Measurements from ENCODE around the gene ACMSD. TPM values are rescaled to one million over a fixed set of nuclear protein-coding genes. Genes with fewer than 3 reads are reported as not detected.
"Not testable (repeated sequence)": the region's sequence is repeated elsewhere in the genome, so short reads cannot be mapped to it uniquely, and the experiment has no call there.

ACMSD gene
- polyA plus RNA-seq, 3 donors = 0.18 TPM; not detected in 2

GRCh38 chr2:134892282-134893035 lies 54.0 kb downstream of the ACMSD start:
- 52 to 97% (median 90%) methylated on average over 1 of the region's 1 CpG for WGBS, 3 donors
- H3K27ac ChIP-seq (ENCODE audit: low read depth, low read length) = no peak overlapping the region

- H3K27ac ChIP-seq (ENCODE audit: low read depth, low read length) = no peak overlapping the region
These were observed 59.5 kb downstream of the ACMSD start for GRCh38 chr2:134897932-134898331.

- no peak overlapping the region for H3K27ac ChIP-seq (ENCODE audit: low read depth, low read length)
These were observed 60.8 kb downstream of the ACMSD start for GRCh38 chr2:134899204-134899603.

GRCh38 chr2:134900151-134900550 lies 61.7 kb downstream of the ACMSD start:
- 94 to 97% (median 96%) methylated on average over 1 of the region's 1 CpG for WGBS, 3 donors

GRCh38 chr2:134903701-134904100 lies 65.3 kb downstream of the ACMSD start:
- WGBS, 3 donors = 93 to 96% (median 94%) methylated on average over 13 of the region's 13 CpGs
- H3K27ac ChIP-seq (ENCODE audit: low read depth, low read length) = not testable (repeated sequence)

More at GRCh38 chr2:134900151-134900550, 61.7 kb downstream of the ACMSD start:
- no peak overlapping the region for H3K27ac ChIP-seq (ENCODE audit: low read depth, low read length)

GRCh38 chr2:134905168-134905567 lies 66.8 kb downstream of the ACMSD start:
- H3K27ac ChIP-seq (ENCODE audit: low read depth, low read length) = no peak overlapping the region
- 93 to 96% (median 95%) methylated on average over 2 of the region's 2 CpGs for WGBS, 3 donors

GRCh38 chr2:134906726-134907125 lies 68.3 kb downstream of the ACMSD start:
- WGBS, 3 donors = 61 to 79% (median 79%) methylated on average over 2 of the region's 2 CpGs

GRCh38 chr2:134907441-134908116 lies 69.2 kb downstream of the ACMSD start:
- 77 to 93% (median 83%) methylated on average over 1 of the region's 1 CpG for WGBS, 3 donors
- H3K27ac ChIP-seq (ENCODE audit: low read depth, low read length) = not testable (repeated sequence)

More at GRCh38 chr2:134906726-134907125, 68.3 kb downstream of the ACMSD start:
- no peak overlapping the region for H3K27ac ChIP-seq (ENCODE audit: low read depth, low read length)

GRCh38 chr2:134910763-134911399 lies 72.5 kb downstream of the ACMSD start:
- 80 to 88% (median 81%) methylated on average over 2 of the region's 2 CpGs for WGBS, 3 donors
- no peak overlapping the region for H3K27ac ChIP-seq (ENCODE audit: low read depth, low read length)

GRCh38 chr2:134911400-134911785 lies 73.0 kb downstream of the ACMSD start:
- no peak overlapping the region for H3K27ac ChIP-seq (ENCODE audit: low read depth, low read length)
- 89 to 91% (median 91%) methylated on average over 3 of the region's 3 CpGs for WGBS, 3 donors

GRCh38 chr2:134912361-134912760 lies 73.9 kb downstream of the ACMSD start:
- no peak overlapping the region for H3K27ac ChIP-seq (ENCODE audit: low read depth, low read length)

- WGBS, 3 donors = 15 to 37% (median 33%) methylated on average over 16 of the region's 16 CpGs
- no peak overlapping the region for H3K27ac ChIP-seq (ENCODE audit: low read depth, low read length)
These were observed 79.0 kb downstream of the ACMSD start for GRCh38 chr2:134917360-134917865.

GRCh38 chr2:134917888-134918525 lies 79.6 kb downstream of the ACMSD start:
- peak overlapping the region; percentile 0 for H3K27ac ChIP-seq (ENCODE audit: low read depth, low read length)
- 0% methylated on average over 34 to 38 of the region's 38 CpGs for WGBS, 3 donors

- peak within 1 kb of the TSS; percentile 68 for H3K27ac ChIP-seq (ENCODE audit: low read depth, low read length)
- WGBS, 3 donors = 0 to 1% (median 0%) methylated on average over 61 to 83 of the region's 83 CpGs
These were observed 80.3 kb downstream of the ACMSD start, which contains the start of gene CCNT2 for GRCh38 chr2:134918526-134919340. TSS of gene CCNT2 (plus strand) at chr2:134918822. CDS start at chr2:134918855, 33 bp downstream.

GRCh38 chr2:134919341-134920210 lies 81.2 kb downstream of the ACMSD start:
- peak overlapping the region; percentile 68 for H3K27ac ChIP-seq (ENCODE audit: low read depth, low read length)
- WGBS, 3 donors = 1 to 2% (median 2%) methylated on average over 30 of the region's 30 CpGs

- no peak overlapping the region for H3K27ac ChIP-seq (ENCODE audit: low read depth, low read length)
- WGBS, 3 donors = 87 to 100% (median 96%) methylated on average over 1 of the region's 1 CpG
These were observed 86.5 kb downstream of the ACMSD start for GRCh38 chr2:134924912-134925311.
